Measurements from ENCODE around the gene PEF1.

Gene PEF1

DNA sequence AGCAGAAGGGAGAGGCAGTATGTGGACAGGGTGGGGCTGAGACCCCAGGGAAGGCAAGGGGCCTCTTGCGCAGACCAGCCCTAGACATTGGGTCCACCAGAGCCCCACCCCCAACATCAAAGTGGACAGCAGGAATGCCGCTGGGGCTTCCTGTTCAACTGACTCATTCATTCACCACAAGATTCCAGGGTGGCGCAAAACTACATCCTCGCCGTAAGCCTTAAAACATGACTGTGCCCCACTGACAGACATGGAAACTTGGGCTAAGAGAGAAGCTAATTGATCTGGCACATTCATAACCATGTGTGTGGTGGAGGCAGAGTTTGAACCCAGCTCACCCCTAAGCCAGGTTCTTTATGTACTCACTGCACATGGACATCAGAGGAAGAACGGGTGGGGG lies 45.2 kb upstream of the PEF1 start:
- no peak for TF ChIP-seq CTCF (IDR thresholded peaks at IDR 0.05; ENCODE audit: poor library complexity, severe bottlenecking)
- Histone ChIP-seq H3K4me3 (ENCODE audit: severe bottlenecking) (no peak overlapping the region), H3K27me3 (ENCODE audit: insufficient read depth, poor library complexity, severe bottlenecking) (no peaks in the 10 kb centered on the region), H3K4me1 (ENCODE audit: insufficient read depth, poor library complexity, severe bottlenecking) (peaks cover 17% of the 10 kb centered on the region), H3K27ac (ENCODE audit: poor library complexity, severe bottlenecking) (peak overlapping the region; percentile 84), H3K9me3 (ENCODE audit: severe bottlenecking) (no peaks in the 10 kb centered on the region), H3K36me3 (ENCODE audit: low read depth) (peaks cover 89% of the 10 kb centered on the region)
- DNase-seq (ENCODE audit: low spot score) = peak; percentile 90
- peak; percentile 91 for ATAC-seq (ENCODE audit: low read depth)

- Histone ChIP-seq H3K4me1 (ENCODE audit: insufficient read depth, poor library complexity, severe bottlenecking) (peaks cover 17% of the 10 kb centered on the region), H3K9me3 (ENCODE audit: severe bottlenecking) (no peaks in the 10 kb centered on the region), H3K36me3 (ENCODE audit: low read depth) (peaks cover 89% of the 10 kb centered on the region), H3K27ac (ENCODE audit: poor library complexity, severe bottlenecking) (peak overlapping the region; percentile 84), H3K27me3 (ENCODE audit: insufficient read depth, poor library complexity, severe bottlenecking) (no peaks in the 10 kb centered on the region), H3K4me3 (ENCODE audit: severe bottlenecking) (no peak overlapping the region)
- ATAC-seq (ENCODE audit: low read depth) (no peak), DNase-seq (ENCODE audit: low spot score) (no peak)
- no peak for TF ChIP-seq CTCF (IDR thresholded peaks at IDR 0.05; ENCODE audit: poor library complexity, severe bottlenecking)
These were observed 44.7 kb upstream of the PEF1 start for GRCh38 chr1:31689379-31689778.

GRCh38 chr1:31688233-31688918 lies 43.7 kb upstream of the PEF1 start:
- ATAC-seq (ENCODE audit: low read depth) (no peak), DNase-seq (ENCODE audit: low spot score) (no peak)
- peak overlapping the region; percentile 84 for H3K27ac ChIP-seq (ENCODE audit: poor library complexity, severe bottlenecking)
- H3K27me3 ChIP-seq (ENCODE audit: insufficient read depth, poor library complexity, severe bottlenecking) = no peaks in the 10 kb centered on the region
- TF ChIP-seq CTCF (IDR thresholded peaks at IDR 0.05; ENCODE audit: poor library complexity, severe bottlenecking) = no peak
- H3K4me1 ChIP-seq (ENCODE audit: insufficient read depth, poor library complexity, severe bottlenecking) = peaks cover 17% of the 10 kb centered on the region
- H3K9me3 ChIP-seq (ENCODE audit: severe bottlenecking) = no peaks in the 10 kb centered on the region
- no peak overlapping the region for H3K4me3 ChIP-seq (ENCODE audit: severe bottlenecking)
- peaks cover 89% of the 10 kb centered on the region for H3K36me3 ChIP-seq (ENCODE audit: low read depth)

GRCh38 chr1:31687601-31688000 lies 42.9 kb upstream of the PEF1 start:
- H3K4me1 ChIP-seq (ENCODE audit: insufficient read depth, poor library complexity, severe bottlenecking) = peaks cover 17% of the 10 kb centered on the region

More at GRCh38 chr1:31687601-31688000, 42.9 kb upstream of the PEF1 start:
- Histone ChIP-seq H3K4me3 (ENCODE audit: severe bottlenecking) (no peak overlapping the region), H3K27ac (ENCODE audit: poor library complexity, severe bottlenecking) (no peak overlapping the region), H3K27me3 (ENCODE audit: insufficient read depth, poor library complexity, severe bottlenecking) (no peaks in the 10 kb centered on the region), H3K36me3 (ENCODE audit: low read depth) (peaks cover 88% of the 10 kb centered on the region), H3K9me3 (ENCODE audit: severe bottlenecking) (no peaks in the 10 kb centered on the region)
- TF ChIP-seq CTCF (IDR thresholded peaks at IDR 0.05; ENCODE audit: poor library complexity, severe bottlenecking) = no peak
- DNase-seq (ENCODE audit: low spot score) = no peak
- no peak for ATAC-seq (ENCODE audit: low read depth)
